MM.1S (cell line): ENCODE measurements around the gene LAD1.

ENCODE experiments used
- EZH2 ChIP-seq: fragments of 300-600 bp; sonication (generic); optimal IDR thresholded peaks from 2 replicates; pipeline ENCODE3; 2017; ENCODE audit warnings: low read depth, mild to moderate bottlenecking, antibody characterized with exemption, low read length, mixed read lengths
- EZH2phosphoT487 ChIP-seq: fragments of 300-600 bp; sonication (generic); IDR thresholded peaks from 2 replicates; pipeline ENCODE4 v1.6.1; 2018; ENCODE audit warnings: antibody characterized with exemption, low read length
- TF ChIP-seq, protein P1 (sequence below): fragments of 300-600 bp; sonication (generic); IDR thresholded peaks from 2 replicates; pipeline ENCODE4 v1.5.1; 2016; ENCODE audit warnings: antibody characterized with exemption, low read length, mixed read lengths

DNA sequence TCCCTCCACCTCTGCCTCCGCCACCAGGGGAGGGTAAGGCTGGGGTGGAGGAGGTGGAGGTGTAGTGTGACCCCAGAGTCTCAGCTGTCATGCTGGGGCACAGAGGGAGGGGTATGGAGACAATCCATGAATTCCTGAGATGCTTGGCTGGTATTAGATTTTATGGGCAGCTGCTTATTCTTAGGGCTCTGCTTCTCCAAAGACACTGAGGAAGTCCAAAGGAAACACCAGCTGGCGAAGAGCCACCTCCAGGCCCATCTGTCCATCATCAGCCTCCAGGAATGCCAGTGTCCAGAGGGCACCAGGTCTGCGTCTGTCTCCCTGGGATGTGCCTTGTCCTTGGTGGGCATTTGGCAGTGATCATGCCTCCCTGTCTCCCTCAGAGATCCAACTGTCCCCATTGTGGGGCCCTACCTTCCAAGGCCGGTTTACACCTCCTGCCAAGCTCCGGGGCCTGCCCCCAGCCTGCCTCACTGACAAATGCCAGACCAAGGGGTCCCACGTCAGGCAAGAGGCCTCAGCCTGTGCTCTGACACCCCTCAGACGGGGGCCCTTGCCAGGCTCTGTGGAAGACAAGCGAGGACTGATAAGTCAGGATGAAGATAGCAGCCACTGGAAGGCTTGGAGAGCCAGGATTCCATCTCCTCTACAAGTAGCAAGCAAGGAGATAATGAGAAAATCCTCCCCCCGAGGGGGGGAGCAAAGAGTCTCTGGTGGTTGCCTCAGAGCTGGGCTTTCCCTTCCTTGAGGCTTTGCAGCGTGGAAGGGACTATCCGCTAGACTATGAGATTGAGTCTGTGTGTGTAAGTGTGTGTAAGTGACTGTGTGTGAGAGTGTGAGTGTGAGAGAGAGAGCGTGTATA, 20.9 kb upstream of the LAD1 start:
- TF ChIP-seq, protein P1, sequence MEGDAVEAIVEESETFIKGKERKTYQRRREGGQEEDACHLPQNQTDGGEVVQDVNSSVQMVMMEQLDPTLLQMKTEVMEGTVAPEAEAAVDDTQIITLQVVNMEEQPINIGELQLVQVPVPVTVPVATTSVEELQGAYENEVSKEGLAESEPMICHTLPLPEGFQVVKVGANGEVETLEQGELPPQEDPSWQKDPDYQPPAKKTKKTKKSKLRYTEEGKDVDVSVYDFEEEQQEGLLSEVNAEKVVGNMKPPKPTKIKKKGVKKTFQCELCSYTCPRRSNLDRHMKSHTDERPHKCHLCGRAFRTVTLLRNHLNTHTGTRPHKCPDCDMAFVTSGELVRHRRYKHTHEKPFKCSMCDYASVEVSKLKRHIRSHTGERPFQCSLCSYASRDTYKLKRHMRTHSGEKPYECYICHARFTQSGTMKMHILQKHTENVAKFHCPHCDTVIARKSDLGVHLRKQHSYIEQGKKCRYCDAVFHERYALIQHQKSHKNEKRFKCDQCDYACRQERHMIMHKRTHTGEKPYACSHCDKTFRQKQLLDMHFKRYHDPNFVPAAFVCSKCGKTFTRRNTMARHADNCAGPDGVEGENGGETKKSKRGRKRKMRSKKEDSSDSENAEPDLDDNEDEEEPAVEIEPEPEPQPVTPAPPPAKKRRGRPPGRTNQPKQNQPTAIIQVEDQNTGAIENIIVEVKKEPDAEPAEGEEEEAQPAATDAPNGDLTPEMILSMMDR, result no peak
- TF ChIP-seq EZH2 (no peak), EZH2phosphoT487 (no peak)
